GM18508 (cell line): Measurements from ENCODE around the gene HSP90AB1.

Experiments
- ATAC-seq: cut with Tn5 transposase; IDR thresholded peaks from one replicate; pipeline ENCODE4 v1.9.1; 2021; ENCODE audit warnings: moderate number of reproducible peaks; ENCODE audit not compliant: insufficient read depth, unreplicated experiment

The HSP90AB1 gene

GRCh38 chr6:44234101-44235025 lies 12.5 kb upstream of the HSP90AB1 start:
- ATAC-seq = no peak

DNA sequence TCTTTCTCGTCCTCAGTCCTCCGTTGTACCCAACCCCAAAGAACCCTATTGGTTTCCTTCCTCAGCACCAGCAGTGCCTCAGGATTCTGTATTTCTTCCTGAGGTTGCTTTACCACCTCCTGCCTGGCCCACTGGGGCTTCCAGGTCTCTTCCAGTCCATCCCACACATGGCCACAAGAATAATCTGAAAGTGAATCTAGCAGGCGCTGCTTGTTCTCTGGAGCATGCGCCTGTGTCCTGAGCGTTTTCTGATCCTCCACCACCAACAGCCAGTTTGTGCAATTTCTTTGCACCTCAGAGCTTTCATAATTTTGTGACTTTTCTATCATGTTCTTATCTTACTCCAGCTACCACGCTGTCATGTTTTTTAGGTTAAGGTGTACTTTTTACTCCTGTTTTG lies 11.6 kb upstream of the HSP90AB1 start:
- no peak for ATAC-seq

GRCh38 chr6:44235891-44236516 lies 10.9 kb upstream of the HSP90AB1 start:
- ATAC-seq = no peak

DNA sequence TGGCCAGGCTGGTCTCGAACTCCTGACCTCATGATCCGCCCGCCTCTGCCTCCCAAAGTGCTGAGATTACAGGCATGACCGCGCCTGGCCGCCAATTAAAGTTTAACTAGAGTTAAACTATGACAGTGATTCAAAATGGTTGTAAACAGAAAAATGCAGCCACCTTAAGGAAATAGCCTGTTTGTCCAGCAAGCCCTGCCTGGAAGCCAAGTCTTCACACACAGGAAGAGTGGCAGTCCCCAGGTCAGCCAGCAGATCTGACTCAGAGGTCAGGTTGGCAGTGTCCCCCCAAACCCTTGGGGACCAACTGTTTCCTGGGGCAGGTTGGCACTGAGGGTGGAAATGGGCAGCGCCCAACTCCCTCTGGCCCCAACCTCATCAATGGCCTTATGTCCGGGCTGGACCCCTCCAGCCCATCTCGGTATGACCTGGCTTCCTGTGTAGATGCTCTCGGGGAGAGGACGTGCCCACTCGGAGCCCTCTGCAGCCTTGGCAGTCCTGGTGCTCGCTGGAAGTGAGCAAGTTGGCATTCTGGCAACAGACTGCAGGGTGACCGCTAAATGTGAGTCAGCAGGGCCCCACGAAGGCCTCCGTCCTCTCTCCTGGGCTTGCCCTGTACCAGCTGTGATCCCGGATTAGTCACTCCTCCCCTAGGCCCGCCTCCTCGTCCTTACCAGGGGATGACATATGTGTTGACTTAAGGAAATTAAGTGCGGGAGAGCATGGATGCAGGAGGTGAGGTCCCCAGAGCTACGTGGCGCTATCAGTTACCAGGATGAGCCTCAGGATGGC lies 9.7 kb upstream of the HSP90AB1 start:
- no peak for ATAC-seq

GRCh38 chr6:44237813-44238433 lies 9.0 kb upstream of the HSP90AB1 start:
- ATAC-seq = no peak

DNA sequence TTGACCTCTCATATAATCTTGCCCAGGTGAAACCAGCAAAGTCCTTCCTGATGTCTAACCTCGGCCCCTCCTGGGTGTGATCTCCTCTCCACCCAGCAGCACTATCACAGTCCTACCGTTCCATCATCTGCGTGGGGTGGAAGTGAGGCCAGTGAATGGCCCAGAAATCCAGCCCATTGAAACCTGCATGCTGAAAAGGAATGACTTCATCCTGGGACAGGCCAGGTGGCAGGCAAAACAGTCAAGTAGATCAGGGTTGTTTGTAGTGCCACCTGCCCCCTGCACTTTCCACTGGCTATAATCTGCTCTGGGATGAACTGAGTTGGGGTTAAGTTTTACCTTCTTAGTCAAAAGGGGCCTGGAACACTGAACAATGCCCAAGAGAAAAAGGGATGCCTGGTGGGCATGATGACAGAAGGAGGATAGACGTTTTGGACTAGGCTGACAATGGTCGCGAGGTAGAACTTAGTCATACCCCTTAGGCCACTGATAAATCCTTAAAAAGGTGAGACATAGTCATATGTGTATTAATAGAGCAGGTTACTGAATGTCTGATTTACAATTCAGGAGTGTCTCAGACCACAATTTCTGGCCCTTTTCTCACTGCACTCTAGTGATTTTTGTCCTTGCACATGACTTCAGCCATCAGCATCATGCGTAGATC lies 8.1 kb upstream of the HSP90AB1 start:
- no peak for ATAC-seq

DNA sequence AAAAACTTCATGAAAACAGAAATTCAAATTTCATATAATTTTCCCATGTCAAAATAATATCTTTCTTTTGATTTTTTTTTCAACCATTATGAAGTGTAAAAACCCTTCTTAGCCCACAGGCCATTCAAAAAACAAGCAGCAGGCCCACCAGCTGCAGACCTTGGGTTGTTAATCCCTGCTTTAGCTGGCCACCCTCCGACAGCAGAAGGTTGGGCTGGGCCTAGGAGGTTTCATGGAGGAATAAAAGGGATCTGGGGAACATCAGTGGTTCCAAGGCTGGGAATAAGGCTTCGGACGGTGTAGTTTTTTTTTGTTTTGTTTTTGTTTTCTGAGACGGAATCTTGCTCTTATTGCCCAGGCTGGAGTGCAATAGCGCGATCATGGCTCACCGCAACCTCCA lies 3.6 kb upstream of the HSP90AB1 start:
- ATAC-seq = no peak

DNA sequence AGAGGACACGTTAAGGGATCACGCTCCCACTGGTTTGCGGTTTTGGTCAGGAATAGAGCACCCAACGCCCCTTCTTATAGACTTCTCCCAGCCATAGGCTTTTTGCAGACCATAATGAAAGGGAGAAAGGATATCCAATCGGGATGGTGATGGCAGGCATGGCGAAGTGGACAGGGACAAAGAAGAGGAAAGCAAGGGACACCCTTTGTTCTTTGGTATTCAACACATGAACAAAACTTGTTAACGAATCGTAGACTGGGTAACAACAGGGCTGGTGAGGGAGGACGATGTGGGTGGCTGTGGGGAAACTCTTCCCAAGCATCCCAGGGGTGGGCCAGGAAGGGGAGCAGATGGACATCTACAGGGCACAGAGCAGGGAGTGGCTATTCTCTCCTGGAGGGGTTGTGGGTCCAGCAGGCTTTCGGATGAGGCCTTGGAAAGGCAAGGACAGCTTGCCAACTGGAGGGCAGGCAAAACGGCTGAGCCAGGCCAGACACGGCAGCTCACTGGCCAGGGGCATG lies 1.4 kb upstream of the HSP90AB1 start:
- ATAC-seq = no peak

- peak; percentile 30 for ATAC-seq
Measured at GRCh38 chr6:44245912-44246662, 814 bp upstream of the HSP90AB1 start.

GRCh38 chr6:44247338-44248302 lies 719 bp downstream of the HSP90AB1 start:
- no peak for ATAC-seq

DNA sequence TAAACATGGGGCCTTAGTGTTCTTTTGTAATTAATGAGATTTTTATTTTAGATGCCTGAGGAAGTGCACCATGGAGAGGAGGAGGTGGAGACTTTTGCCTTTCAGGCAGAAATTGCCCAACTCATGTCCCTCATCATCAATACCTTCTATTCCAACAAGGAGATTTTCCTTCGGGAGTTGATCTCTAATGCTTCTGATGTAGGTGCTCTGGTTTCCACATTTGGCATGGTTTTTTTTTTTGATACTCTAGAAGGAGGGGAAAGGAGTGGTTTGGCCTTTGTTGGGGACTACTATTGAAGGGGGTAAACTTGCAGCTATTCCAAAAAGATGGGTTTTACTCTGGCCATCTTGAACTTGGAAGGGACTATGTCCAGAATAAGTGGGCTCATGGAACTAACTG lies 1.7 kb downstream of the HSP90AB1 start:
- no peak for ATAC-seq

DNA sequence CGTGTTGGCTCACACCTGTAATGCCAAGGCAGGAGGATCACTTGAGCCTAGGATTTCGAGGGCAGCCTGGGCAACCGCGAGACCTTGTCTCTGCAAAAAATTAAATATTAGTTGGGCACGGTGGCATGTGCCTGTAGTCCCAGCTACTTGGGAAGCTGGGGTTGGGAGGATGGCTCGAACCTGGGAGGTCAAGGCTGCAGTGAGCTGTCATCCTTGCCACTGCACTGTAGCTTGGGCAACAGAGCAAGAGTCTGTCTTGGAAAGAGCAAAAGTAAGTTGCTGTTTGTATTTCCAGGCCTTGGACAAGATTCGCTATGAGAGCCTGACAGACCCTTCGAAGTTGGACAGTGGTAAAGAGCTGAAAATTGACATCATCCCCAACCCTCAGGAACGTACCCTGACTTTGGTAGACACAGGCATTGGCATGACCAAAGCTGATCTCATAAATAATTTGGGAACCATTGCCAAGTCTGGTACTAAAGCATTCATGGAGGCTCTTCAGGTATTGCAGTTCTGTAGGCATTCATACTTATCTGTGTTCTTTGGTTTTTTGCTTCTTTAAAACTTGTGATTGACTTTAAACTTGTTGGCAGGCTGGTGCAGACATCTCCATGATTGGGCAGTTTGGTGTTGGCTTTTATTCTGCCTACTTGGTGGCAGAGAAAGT lies 2.3 kb downstream of the HSP90AB1 start:
- no peak for ATAC-seq

GRCh38 chr6:44250067-44250717 lies 3.3 kb downstream of the HSP90AB1 start:
- ATAC-seq = no peak

GRCh38 chr6:44250718-44251123 lies 3.8 kb downstream of the HSP90AB1 start:
- no peak for ATAC-seq

- ATAC-seq = no peak
Measured at GRCh38 chr6:44251576-44252524, 4.9 kb downstream of the HSP90AB1 start.
